GM18861 (cell line): Measurements from ENCODE around the gene COLEC11.
A peak's percentile ranks its signal among the peaks of the same experiment; 100 is the strongest.
"Not testable (repeated sequence)": the region's sequence is repeated elsewhere in the genome, so short reads cannot be mapped to it uniquely, and the experiment has no call there.

Source experiments
- ATAC-seq: cut with Tn5 transposase; IDR thresholded peaks from one replicate; pipeline ENCODE4 v1.9.1; 2021; ENCODE audit not compliant: unreplicated experiment

COLEC11 gene

DNA sequence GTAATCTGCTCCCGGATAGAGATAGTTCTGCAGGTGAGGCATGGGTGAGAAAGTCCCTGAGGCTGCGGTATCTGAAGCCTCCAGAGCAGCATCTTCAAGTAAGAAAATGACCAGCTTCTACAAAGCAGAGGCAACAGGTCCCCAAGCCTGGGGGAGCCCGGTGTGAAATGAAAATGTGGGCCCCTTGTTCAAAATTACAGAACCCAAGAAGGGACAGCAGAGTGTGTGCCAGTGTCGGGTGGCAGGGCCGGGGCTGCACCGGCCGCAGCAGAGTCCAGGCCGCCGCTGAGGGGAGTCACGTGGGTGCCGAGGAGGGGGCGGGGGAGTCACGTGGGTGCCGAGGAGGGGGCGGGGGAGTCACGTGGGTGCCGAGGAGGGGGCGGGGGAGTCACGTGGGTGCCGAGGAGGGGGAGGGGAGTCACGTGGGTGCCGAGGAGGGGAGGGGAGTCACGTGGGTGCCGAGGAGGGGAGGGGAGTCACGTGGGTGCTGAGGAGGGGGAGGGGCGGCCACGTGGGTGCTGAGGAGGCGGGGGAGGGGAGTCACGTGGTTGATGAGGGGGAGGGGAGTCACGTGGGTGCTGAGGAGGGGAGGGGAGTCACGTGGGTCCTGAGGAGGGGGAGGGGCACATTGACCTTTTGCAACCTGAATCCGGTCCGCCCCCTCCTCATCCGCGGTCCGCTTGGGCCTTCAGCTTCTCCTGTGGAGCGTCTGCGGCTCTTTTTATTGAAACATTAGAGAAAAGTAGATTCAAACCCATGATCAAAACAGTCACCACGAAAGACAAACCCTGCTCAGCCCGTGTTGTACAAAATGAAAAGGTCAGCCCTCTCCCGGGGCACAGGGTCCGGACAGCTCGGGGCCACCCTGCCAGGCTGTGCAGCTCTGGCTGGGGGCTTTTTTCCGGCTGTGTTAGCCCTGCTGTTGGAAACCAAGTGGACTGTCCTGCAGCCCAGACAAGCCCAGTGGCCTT, 10.4 kb downstream of the COLEC11 start:
- no peak for ATAC-seq

DNA sequence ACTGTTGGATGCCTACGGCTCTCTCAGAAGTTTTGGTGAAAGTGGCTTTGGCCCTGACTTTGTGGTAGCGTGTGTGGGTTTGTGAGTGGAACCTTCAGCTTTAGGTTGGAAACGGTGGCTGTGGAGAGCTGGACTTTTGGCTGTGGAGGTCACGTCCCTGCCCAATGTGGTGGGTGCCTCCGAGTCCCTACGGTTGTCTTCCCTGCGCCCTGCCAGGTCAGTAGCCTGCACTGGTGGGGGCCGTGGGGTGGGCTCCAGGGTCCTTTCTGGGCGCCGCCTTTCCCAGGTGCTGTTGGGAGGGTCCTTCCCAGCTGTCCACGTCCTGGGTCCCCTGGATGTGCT, 11.1 kb downstream of the COLEC11 start:
- ATAC-seq = no peak

DNA sequence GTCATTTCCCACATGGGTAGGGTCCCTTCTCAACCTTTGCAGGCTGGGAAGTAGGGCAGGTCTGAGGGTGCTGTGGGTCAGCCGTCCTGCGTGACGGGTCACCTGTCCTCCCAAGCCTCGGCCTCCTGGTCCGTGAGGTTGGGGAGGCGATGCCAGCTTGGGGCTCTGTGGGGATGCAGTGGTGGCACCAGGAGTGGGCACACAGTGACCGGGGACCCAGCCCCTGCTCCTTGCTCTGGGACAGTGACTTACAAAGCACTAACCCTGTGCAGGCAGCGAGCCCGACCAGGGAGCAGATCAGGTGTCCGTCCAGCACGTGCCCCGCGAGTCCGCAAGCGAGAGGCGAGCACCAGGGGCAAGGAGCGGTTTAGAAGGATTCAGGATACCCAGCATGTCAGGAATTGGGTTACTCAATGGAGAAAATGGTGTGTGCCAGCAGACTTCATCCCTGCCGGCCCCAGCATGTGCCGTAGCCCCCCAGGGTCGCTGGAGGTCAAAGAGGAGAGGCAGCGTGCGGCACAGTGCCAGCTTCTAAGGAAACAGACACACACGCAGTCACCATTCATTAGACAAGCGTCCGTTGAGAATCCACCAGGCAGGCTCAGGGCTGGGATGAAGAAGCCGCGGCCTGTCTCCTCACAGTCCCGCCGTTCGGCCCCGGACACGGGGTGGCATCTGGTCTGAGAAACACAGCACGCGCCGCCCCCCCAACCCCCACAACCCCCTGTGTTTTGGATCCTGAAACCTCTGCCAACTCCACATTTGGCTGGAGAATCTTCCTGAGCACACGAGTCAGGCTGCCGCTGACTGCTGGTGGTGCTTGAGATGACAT, 11.7 kb downstream of the COLEC11 start:
- no peak for ATAC-seq

DNA sequence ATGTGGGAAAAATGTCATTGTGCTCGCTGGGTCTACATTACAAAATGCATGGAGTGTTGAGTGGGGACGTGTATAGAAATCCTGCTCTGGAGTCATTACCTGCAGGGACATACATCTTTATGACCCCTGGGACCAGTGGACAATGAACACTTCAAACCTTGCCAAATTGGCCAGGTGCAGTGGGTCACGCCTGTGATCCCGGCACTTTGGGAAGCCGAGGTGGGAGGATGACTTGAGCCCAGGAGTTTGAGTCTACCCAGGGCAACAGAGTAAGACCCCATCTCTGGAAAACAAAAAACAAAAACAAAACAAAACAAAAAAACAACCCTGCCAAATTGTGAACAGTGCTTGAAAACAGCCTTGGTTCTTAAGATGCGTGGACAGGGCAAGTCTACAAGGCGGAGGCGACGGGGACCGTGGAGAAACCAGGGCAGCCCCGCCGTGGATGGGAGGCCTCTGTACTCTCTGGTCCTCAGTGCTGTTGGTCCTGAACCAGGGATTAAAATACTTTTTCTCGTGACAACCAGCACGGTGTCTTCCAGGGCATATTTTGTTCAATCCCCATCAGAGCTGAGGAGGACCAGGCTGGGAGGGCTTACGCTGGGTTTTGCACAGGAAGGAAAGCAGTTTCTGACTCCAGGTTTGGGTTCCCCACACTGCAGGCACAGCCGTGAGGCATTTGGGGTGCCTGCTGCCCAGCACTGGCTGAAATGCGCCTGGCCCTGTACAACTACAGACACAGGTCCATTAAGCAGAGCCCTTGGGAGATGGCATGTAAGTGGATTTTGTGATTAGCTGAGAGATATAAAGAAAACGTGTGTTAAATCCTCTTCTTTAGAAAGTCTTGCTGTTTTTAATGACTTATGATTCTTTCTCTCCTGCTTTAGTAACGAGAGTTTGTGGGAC, 13.7 kb downstream of the COLEC11 start:
- ATAC-seq = no peak

DNA sequence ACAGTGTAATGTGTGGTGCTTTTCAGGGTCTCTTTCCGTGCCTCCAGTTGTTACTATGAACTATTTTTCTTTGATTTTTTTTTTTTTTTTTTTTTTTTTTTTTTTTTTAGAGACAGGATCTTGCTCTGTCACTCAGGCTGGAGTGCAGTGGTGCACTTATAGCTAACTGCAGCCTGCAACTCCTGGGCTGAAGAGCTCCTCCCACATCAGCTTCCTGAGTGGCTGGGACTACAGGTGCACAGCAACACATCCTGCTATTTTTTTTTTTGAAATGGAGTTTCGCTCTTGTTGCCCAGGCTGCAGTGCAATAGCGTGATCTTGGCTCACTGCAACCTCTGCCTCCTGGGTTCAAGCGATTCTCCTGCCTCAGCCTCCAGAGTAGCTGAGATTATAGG, 14.4 kb downstream of the COLEC11 start:
- peak; percentile 65 for ATAC-seq

DNA sequence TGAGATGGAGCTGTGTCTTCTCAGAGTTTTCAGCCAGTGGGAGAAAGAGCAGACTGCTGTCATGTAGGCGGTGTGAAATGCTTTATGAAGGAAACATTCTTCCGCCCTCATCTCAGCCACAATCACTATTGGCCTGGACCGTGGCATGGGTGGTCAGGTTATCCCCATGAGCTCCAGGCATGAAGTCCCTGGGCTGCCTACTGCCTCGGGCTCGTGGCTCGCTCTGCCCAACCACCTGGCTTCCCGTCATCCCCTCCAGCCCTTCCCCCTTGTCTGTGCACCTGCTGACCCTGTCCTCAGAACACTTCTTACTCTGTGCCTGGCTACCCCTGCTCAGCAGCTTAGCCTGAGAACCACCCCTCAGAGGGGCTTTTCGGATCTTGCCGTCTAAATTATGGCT, 15.5 kb downstream of the COLEC11 start:
- ATAC-seq = no peak

DNA sequence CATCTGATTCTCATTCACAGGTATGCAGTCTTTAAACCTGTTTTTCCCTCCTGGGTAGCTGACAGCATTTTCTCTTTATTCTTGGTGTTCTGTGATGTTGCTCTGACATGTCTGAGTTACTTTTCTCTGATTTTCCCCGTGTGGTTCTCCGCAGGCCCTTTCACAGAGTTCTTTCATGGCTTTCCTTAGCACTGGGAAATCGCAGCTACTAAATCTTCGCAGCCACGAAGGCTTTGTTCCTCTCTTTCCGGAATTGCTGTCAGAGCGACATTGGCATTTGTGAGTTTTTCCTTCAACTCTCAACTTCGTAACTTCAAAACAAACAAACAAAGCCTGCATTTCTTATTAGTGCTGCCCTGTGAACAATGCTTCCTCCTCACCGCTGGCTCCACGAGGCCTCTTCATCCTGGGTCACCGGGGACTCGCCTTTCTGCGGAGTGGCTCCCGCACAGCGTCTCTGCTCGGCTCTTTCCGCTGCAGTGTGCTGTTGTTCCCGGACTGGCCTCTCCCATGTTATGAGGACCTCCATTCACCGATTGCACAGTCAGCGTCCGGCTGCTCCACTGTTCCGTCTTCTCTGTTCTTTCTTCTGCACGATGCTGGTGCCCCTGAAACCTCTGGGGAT, 16.1 kb downstream of the COLEC11 start:
- no peak for ATAC-seq

DNA sequence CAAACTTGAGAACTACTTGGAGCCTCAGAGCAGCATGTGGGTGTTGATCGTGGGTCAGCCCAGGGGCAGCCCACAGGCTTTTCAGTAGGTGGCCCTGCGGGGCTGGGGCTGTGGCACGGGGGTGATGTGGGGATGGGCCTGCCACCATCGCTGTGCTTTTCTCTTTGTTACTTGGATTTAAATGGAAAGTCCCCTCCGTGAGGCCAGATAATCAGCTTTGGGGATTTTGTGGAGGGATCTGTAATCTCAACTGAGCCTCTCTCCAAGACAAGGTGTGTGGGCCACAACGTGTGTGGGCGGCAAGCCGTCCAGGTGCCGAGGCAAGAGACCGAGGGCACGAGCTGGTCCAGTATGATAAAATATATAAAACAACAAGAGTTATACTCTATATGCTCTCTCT, 16.7 kb downstream of the COLEC11 start:
- ATAC-seq = no peak

DNA sequence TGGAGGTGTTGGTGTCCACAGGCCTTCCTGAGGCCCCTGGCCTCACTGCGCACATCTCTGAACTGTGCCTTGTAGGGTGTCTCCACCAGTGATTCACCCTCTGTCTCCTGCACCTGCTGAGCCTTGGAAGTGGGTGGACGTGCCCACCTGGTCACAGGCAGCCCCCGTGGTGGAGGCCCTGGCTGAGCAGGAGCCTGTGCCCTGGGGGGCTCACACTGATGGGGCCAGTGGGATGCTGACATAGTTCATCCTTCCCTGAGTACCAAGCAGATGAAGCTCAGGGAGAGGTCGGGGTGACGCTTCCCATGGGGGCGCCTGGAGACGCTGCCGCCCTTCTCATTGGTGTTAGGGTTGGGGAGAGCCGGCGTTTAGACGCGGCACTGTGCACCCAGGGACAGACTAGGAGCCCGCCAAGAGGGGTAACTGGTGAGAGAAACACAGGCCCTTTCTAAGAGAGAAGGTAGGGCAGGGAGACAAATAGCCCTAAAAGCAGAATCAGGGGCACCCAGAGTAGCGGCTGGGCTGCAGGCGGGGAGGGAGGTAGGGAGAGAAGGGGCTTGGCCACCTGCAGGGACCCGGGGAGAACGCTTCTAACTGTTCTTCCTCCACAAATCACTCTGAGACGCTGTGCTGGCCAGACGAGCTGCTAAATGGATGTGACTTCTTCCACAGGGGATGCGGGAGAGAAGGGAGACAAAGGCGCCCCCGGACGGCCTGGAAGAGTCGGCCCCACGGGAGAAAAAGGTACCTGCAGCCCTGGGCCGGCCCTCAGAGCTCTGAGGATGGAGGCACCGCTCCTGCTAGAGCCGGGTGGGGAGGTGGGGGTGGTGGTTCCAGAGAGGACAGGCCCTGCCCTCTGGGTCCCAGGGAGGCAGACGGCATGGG, 18.0 kb downstream of the COLEC11 start:
- no peak for ATAC-seq

DNA sequence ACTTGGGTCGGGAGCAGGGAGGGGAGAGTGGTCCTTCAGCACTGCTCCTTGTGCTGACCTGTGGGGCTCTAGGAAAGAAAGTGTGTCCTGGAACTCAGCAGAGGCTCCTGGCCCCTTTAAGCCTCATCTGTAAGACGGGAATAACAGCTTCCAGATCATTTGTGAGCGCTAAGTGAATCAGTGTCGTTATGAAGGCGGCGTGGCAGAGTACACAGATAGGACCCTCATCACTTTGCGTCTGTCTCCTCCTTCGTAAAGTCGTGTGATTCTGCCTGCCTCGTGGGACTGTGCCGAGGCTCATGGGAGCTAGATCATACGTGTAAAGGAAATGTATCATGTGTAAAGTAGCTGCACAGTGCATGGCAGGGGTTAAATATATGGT, 18.6 kb downstream of the COLEC11 start:
- ATAC-seq = no peak

DNA sequence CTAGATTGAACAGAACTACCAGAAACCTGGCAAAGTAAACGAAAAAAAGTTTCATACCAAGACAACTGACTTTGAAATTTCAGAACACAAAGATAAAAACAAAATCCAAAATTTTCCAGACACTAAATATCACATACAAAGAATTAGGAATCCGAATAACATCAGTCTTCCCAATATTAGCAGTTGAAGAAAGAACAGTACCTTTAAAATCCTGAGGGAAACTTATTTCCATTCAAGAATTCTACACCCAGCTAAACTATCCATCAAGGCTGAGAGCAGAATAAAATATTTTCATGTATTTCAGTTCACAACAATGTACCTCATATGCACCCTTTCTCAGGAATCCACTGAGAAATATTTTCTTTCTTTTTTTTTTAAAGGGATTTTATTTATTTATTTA, 19.8 kb downstream of the COLEC11 start:
- not testable (repeated sequence) for ATAC-seq

DNA sequence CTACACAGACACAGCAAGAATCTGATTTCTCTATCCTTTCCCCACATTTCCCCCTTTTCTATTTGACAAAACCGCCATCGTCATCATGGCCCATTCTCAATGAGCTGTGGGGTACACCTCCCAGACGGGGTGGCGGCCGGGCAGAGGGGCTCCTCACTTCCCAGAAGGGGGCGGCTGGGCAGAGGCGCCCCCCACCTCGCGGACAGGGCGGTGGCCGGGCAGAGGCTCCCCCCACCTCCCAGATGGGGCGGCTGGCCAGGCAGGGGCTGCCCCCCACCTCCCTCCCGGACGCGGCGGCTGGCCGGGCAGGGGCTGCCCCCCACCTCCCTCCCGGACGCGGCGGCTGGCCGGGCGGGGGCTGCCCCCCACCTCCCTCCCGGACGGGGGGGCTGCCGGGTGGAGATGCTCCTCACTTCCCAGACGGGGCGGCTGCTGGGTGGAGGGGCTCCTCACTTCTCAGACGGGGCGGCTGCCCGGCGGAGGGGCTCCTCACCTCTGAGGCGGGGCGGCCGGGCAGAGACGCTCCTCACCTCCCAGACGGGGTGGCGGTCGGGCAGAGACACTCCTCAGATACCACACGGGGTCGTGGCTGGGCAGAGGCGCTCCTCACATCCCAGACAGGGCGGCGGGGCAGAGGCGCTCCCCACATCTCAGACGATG, 20.8 kb downstream of the COLEC11 start:
- ATAC-seq = not testable (repeated sequence)

DNA sequence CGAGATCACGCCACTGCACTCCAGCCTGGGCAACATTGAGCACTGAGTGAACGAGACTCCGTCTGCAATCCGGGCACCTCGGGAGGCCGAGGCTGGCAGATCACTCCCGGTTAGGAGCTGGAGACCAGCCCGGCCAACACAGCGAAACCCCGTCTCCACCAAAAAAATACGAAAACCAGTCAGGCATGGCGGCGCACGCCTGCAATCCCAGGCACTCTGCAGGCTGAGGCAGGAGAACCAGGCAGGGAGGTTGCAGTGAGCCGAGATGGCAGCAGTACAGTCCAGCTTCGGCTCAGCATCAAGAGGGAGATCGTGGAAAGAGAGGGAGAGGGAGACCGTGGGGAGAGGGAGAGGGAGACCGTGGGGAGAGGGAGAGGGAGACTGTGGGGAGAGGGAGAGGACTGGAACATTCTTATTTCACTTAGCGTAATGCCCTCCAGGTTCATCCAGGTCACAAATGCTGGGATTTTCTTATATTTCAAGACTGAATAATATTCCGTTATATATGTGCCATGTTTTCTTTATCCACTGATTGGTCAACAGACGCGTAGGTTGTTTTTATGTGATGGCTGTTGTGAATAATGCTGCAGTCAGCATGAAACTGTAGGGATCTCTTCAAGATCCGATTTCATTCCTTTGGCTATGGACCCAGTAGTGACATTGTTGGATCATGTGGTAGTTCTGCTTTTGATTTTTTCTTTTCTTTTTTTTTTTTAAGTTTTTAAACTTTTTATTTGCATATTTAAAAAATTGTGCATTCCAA, 21.7 kb downstream of the COLEC11 start:
- not testable (repeated sequence) for ATAC-seq

DNA sequence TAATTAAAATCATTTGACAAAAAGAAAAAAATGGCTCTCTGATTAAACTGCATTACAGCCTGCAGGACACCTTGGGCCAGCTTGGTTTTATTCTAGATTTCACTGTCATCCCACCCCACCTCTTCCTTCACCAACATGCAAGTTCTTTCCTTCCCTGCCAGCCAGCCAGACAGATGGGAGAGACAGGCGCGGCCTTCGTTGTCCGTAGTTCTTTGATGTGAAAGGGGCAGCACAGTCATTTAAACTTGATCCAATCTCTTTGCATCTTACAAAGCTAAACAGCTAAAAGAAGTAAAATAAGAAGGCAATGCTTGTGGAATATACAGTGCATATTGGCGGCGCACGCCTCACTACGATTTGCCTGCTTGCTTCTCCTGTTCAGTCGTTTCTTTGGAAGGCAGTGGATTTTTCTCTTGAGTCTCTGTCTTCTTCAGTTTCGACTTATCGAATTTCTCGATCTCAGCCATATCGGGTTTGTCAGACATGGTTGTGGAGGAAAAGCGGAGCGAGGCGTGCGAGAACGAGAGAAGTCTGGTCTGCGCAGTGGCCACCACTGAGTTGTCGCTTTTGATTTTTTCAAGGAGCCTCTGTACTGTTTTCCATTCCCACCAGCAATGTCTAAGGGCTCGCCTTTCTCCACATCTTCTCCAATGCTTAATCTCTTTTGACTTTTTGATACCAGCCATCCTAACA, 22.4 kb downstream of the COLEC11 start:
- no peak for ATAC-seq

DNA sequence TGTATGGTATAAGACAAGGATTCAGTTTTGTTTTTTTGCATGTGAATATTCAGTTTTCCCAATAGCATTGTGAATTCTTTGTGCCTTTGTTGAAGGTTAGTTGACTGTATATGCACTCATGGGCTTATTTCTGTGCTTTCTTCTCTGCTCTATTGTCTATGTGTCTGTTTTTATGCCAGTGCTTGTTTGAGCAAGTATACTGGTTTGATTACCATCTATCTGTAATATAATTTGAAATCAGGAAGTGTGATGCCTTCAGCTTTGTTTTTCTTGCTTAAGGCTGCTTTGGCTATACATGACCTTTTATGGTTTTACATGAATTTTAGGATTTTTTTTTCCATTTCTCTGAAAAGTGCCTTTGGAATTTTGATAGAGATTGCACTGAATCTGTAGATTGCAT, 23.5 kb downstream of the COLEC11 start:
- ATAC-seq = no peak

DNA sequence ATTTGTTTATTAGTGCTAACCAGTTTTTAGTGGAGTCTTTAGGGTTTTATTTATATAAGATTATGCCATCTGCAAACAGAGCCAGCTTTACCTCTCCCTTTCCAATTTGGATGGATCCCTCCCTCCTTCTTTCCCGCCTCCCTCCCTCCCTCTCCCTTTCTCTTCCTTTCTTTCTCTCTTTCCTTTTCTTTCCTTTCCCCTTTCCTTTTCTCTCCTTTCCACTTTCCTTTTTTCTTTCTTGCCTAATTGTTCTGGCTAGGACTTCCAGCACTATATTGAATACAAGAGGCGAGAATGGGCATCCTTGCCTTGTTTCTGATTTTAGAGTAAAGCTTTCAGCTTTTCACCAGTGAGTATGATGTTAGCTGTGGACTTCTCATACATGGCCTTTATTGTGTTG, 24.1 kb downstream of the COLEC11 start:
- ATAC-seq = no peak

DNA sequence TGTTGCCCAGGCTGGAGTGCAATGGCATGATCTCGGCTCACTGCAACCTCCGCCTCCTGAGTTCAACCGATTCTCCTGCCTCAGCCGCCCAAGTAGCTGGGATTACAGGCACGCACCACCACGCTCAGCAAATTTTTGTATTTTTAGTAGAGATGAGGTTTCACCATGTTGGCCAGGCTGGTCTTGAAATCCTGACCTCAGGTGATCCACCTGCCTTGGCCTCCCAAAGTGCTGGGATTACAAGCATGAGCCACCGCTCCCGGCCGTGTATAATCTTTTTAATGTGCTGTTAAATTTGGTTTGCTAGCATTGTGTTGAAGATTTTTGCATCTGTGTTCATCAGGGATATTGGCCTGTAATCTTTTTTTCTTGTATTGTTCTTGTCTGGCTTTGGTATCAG, 24.7 kb downstream of the COLEC11 start:
- not testable (repeated sequence) for ATAC-seq

DNA sequence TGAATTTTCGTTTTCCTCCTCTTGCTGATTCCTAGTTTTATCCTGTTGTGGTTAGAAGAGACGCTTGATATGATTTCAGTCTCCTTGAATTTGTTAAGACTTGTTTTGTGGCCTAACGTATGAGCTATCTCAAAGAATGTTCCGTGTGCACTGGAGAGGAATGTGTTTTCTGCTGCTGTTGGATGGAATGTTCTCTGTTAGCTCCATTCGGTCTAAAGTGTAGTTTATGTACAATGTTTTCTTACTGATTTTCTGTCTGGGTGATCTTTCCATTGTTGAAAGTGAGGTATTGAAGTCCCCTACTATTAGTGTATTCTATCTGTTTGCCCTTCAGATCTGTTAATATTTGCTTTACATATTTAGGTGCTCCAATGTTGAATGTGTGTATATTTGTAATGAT, 25.9 kb downstream of the COLEC11 start:
- no peak for ATAC-seq
